Naive B cell (primary cell): ENCODE data around the gene ST6GAL1. TPM values are rescaled to one million over a fixed set of nuclear protein-coding genes. Genes with fewer than 3 reads are reported as not detected.
"Not testable (repeated sequence)": the region's sequence is repeated elsewhere in the genome, so short reads cannot be mapped to it uniquely, and the experiment has no call there.

Source experiments
- ATAC-seq, 2 donors: fragments of 150-1000 bp; cut with Tn5 transposase; 2 replicates each; pipeline ENCODE4 v1.10.0; 2021; ENCODE audit warnings: low read depth in 2 of 2, mild to moderate bottlenecking in 2 of 2, moderate library complexity in 2 of 2
- DNase-seq: peaks from one replicate; pipeline ENCODE4 v3.0.0; 2022
- H3K27ac Mint-ChIP-seq, 6 donors: one replicate each; pipeline ENCODE4 v1.8.0; 2020 to 2022; ENCODE audit warnings: mild to moderate bottlenecking in 6 of 6, mixed read lengths in 6 of 6, moderate library complexity in 5 of 6, inconsistent platforms in 2 of 6
- H3K27me3 Mint-ChIP-seq, 3 donors: one replicate each; pipeline ENCODE4 v1.8.0; 2021 to 2022; ENCODE audit warnings: mixed read lengths in 3 of 3, mild to moderate bottlenecking in 1 of 3
- H3K36me3 Mint-ChIP-seq, 2 donors: one replicate each; pipeline ENCODE4 v1.8.0; 2020 to 2022; ENCODE audit warnings: mixed read lengths in 2 of 2, inconsistent platforms in 1 of 2, mild to moderate bottlenecking in 1 of 2
- H3K4me1 Mint-ChIP-seq, 3 donors: one replicate each; pipeline ENCODE4 v1.8.0; 2020 to 2022; ENCODE audit warnings: mixed read lengths in 3 of 3, inconsistent platforms in 1 of 3, mild to moderate bottlenecking in 1 of 3, moderate library complexity in 1 of 3
- H3K4me3 Mint-ChIP-seq, 8 donors: one replicate each; pipeline ENCODE4 v1.8.0; 2020 to 2022; ENCODE audit warnings: mild to moderate bottlenecking in 8 of 8, mixed read lengths in 8 of 8, moderate library complexity in 8 of 8, inconsistent platforms in 2 of 8
- H3K9me3 Mint-ChIP-seq, 7 donors: one replicate each; pipeline ENCODE4 v1.8.0; 2020 to 2022; ENCODE audit warnings: mixed read lengths in 7 of 7, mild to moderate bottlenecking in 5 of 7, inconsistent platforms in 2 of 7, moderate library complexity in 1 of 7
- polyA plus RNA-seq, 6 donors: library from polyadenylated mRNA; unstranded; fragments of 300-500 nt; fragmentation: Illumina TruSeq; gene quantifications; one replicate each; pipeline ENCODE4 v1.2.3, GENCODE V29; 2021; ENCODE audit warnings: low read depth in 6 of 6

Gene ST6GAL1
- polyA plus RNA-seq, 6 donors from 2014 or later: 210 to 330 (median 253) TPM

GRCh38 chr3:186953992-186954699 is 23.8 kb downstream of the ST6GAL1 start:
- peaks cover 42 to 50% of the 10 kb centered on the region in 2 donors for H3K36me3 Mint-ChIP-seq
- H3K27ac Mint-ChIP-seq: peak overlapping the region; percentile 44 to 91 (median 82)
- ATAC-seq: peak in 1 of 2 donors; percentile 40

DNA sequence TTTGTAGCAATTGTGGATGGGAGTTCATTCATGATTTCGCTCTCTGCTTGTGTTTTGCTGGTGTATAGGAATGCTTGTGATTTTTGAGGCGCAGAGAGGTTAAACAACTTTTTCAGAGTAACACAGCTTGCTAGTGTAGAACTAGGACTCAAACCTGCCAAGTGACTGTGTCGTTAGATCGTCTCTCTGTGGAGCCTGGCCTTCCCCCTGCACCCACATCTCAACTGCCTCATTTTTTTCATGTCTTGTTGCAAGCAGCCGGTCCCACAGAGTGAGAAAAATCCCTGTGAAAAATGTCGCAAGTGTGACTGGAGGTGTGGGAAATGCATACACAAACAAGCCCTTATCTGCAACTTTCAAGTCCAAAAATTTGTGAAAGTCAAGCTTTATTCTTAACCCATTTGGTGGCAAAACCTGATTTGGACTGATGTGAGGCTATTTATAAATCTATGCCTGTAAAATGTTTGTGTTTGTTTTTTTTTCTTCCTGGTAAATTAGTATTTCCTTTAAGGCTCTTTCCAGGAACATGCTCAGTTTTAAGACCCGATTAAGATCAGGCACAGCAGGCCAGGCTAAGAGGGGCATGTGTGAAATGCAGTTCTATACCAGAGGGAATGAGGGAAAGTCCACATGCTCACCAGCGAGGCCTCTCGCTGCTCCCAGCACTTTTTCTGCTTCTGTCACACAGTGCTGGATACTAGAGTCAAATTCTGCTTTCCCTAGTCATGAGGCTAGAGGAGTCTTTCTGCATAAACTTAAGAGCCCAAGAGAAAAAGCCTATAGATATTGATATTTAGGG is 25.8 kb downstream of the ST6GAL1 start:
- Mint-ChIP-seq H3K4me1 (peaks cover 82 to 95% (median 87%) of the 10 kb centered on the region in 3 donors), H3K9me3 (peaks cover 0 to 4% (median 0%) of the 10 kb centered on the region in 7 donors), H3K4me3 (peak overlapping the region in 1 of 8 donors; percentile 33), H3K27me3 (no peaks in the 10 kb centered on the region), H3K27ac (peak overlapping the region; percentile 24 to 94 (median 84)), H3K36me3 (peaks cover 36 to 41% of the 10 kb centered on the region in 2 donors)
- ATAC-seq: no peak
- no peak for DNase-seq

More at GRCh38 chr3:186953992-186954699, 23.8 kb downstream of the ST6GAL1 start:
- DNase-seq, H3K27me3 Mint-ChIP-seq, H3K9me3 Mint-ChIP-seq: not testable (repeated sequence)
- Mint-ChIP-seq H3K4me3 (peak overlapping the region in 3 of 8 donors; percentile 30 to 57 (median 37)), H3K4me1 (peaks cover 84 to 96% (median 85%) of the 10 kb centered on the region in 3 donors)

DNA sequence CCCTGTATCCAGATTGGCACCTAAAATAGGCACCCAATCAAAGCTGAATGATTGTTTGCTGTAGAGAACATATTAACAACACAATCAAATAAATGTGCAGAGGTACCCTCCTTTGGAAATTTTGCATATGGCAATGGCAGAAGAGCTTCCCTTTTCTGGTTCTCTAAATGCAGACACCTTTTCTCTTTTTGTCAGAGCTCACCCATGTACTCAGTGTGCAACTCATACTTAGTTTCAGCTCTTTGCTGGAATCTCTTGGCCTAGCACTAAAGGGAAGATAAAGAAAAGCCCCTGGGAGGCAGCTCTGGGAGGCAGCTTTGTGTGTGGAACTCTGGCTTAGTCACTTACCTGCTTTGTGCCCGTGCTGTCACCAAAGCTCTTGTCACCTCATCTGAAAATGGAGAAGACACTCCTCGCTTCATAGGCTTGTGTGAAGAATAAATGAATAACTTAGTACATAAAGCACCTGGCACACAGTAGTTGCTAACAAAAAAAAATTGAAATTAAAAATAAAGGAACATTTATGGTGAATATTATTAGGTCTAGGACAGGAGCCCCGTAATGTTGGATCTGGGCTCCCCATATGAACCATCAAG is 28.8 kb downstream of the ST6GAL1 start:
- Mint-ChIP-seq H3K27ac (peak overlapping the region; percentile 70 to 93 (median 84)), H3K4me1 (peaks cover 71 to 86% (median 71%) of the 10 kb centered on the region in 3 donors), H3K27me3 (no peaks in the 10 kb centered on the region), H3K4me3 (peak overlapping the region in 7 of 8 donors; percentile 22 to 85 (median 62)), H3K9me3 (peaks cover 0 to under 1% (median 0%) of the 10 kb centered on the region in 7 donors), H3K36me3 (peaks cover 21 to 26% of the 10 kb centered on the region in 2 donors)
- ATAC-seq: peak; percentile 84 to 85
- peak; percentile 28 for DNase-seq

GRCh38 chr3:186960347-186960746 is 30.0 kb downstream of the ST6GAL1 start:
- DNase-seq: no peak
- H3K36me3 Mint-ChIP-seq: peaks cover 19 to 22% of the 10 kb centered on the region in 2 donors
- no peaks in the 10 kb centered on the region for H3K27me3 Mint-ChIP-seq
- H3K4me1 Mint-ChIP-seq: peaks cover 60 to 75% (median 64%) of the 10 kb centered on the region in 3 donors
- H3K4me3 Mint-ChIP-seq: peak overlapping the region in 7 of 8 donors; percentile 21 to 75 (median 35)
- peak; percentile 26 to 29 for ATAC-seq
- H3K9me3 Mint-ChIP-seq: no peaks in the 10 kb centered on the region
- peak overlapping the region; percentile 30 to 92 (median 80) for H3K27ac Mint-ChIP-seq

DNA sequence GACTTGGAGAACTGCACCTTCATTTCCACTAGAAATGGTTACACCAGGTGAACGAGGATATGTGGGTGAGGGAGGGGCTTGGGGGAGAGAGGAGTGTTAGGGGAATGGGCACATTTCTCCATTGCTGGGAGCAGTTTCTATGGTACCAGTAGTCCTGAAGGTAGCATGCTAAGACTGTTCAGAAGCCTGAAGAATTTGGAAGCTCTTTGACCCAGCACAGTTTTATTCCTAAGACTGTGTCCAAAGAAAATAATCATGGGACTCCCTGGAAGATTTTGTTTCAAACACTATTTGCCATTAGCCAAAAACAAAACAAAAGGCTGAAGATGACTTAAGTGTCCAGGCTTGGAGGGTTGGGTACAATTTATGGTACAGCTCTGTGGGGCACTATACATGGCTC is 32.1 kb downstream of the ST6GAL1 start:
- H3K27me3 Mint-ChIP-seq: no peaks in the 10 kb centered on the region
- peaks cover 53 to 73% (median 54%) of the 10 kb centered on the region in 3 donors for H3K4me1 Mint-ChIP-seq
- H3K36me3 Mint-ChIP-seq: peaks cover 15 to 19% of the 10 kb centered on the region in 2 donors
- DNase-seq (no peak), ATAC-seq (no peak)
- H3K27ac Mint-ChIP-seq: peak overlapping the region in 4 of 6 donors; percentile 60 to 95 (median 91)
- H3K9me3 Mint-ChIP-seq: no peaks in the 10 kb centered on the region
- H3K4me3 Mint-ChIP-seq: peak overlapping the region in 1 of 8 donors; percentile 45

GRCh38 chr3:186963636-186964035 is 33.3 kb downstream of the ST6GAL1 start:
- peaks cover 22 to 25% of the 10 kb centered on the region in 2 donors for H3K36me3 Mint-ChIP-seq
- H3K4me1 Mint-ChIP-seq: peaks cover 52 to 73% (median 54%) of the 10 kb centered on the region in 3 donors
- no peaks in the 10 kb centered on the region for H3K9me3 Mint-ChIP-seq
- no peak overlapping the region for H3K4me3 Mint-ChIP-seq
- peak overlapping the region in 5 of 6 donors; percentile 66 to 82 (median 74) for H3K27ac Mint-ChIP-seq
- ATAC-seq (no peak), DNase-seq (no peak)
- H3K27me3 Mint-ChIP-seq: no peaks in the 10 kb centered on the region

DNA sequence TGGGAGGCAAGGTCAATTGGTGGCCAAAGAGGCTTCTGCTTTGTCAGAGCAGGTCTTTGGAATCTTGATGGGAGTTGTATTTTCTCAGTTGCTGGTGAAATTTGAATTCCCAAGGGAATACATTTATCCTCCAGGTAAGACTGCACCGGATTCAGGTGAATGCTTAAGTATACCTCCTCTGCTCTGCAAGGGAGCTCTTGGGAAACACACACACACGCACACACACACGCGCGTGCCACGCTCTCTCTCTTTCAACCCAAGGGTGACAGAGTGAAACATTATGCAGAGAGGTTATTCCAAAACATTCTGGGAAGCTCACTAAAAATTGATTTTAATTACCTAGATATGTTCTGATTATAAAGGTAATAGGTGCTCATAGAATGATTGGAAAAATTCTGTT is 33.7 kb downstream of the ST6GAL1 start:
- Mint-ChIP-seq H3K4me3 (no peak overlapping the region), H3K9me3 (no peaks in the 10 kb centered on the region), H3K27me3 (no peaks in the 10 kb centered on the region), H3K36me3 (peaks cover 20 to 26% of the 10 kb centered on the region in 2 donors), H3K27ac (peak overlapping the region in 5 of 6 donors; percentile 47 to 82 (median 74)), H3K4me1 (peaks cover 48 to 74% (median 52%) of the 10 kb centered on the region in 3 donors)
- no peak for ATAC-seq
- no peak for DNase-seq

DNA sequence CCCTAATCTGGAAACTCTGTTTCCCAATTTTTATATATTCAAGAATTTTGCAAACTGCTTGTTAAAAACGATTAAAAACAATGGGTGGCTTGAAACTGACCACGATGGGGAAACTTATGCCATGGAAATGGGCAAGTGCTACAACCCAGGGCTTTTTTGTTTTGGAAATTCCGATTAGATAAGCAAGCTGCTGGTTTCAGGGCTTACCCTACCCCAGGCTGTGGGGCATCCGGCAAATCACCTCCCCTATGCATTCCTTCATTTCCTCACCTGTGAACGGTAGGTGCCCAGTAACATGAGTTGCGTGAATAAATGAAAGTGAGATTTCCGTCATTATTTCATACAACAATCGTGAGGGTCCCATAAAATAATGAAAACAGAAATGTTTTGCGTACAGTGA is 34.3 kb downstream of the ST6GAL1 start:
- DNase-seq (no peak), ATAC-seq (no peak)
- Mint-ChIP-seq H3K9me3 (no peaks in the 10 kb centered on the region), H3K4me3 (no peak overlapping the region), H3K27me3 (no peaks in the 10 kb centered on the region), H3K27ac (peak overlapping the region in 2 of 6 donors; percentile 47 to 72), H3K4me1 (peaks cover 46 to 74% (median 51%) of the 10 kb centered on the region in 3 donors), H3K36me3 (peaks cover 22 to 26% of the 10 kb centered on the region in 2 donors)

DNA sequence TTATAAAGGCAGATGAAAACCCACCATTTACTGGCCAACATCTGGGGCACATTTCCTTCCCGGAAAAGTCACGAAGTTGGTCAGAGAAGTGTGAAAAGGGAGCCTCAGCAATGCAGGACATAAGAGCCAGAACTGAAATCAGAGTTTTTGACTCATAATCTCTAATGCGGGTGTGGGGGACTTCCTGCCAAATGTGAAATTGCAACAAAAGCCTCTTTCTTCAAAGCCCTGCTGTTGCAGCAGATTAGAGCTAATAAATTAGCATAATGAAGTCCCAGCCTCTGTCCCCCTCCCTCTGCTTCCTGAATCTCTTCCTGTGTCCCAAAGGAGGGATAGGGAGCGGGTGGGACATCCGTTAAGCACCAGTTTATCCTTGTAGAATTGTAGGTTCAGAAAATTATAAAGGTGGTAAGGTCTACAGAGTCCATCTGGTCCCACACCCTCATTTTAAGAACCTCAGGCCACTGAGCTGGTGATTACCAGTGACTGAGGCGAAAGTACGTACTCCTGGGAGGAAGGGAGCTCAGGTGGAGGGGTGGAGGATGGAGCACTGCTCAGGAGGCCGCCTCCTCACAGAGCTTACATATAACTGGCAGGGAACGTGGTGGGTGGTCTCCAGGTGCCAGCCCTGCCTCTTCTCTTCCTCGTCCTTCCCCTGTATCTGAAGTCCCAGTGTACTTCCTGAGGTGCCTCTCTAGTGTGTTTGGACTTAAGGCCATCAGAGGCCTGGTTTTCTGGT is 35.0 kb downstream of the ST6GAL1 start:
- DNase-seq: no peak
- Mint-ChIP-seq H3K4me3 (peak overlapping the region in 1 of 8 donors; percentile 6), H3K36me3 (peaks cover 24 to 26% of the 10 kb centered on the region in 2 donors), H3K4me1 (peaks cover 41 to 73% (median 49%) of the 10 kb centered on the region in 3 donors), H3K9me3 (no peaks in the 10 kb centered on the region), H3K27me3 (no peaks in the 10 kb centered on the region), H3K27ac (peak overlapping the region in 5 of 6 donors; percentile 41 to 89 (median 72))
- no peak for ATAC-seq

GRCh38 chr3:186966406-186966805 is 36.1 kb downstream of the ST6GAL1 start:
- peaks cover 36 to 71% (median 49%) of the 10 kb centered on the region in 3 donors for H3K4me1 Mint-ChIP-seq
- no peak overlapping the region for H3K4me3 Mint-ChIP-seq

GRCh38 chr3:186967236-186967635 is 36.9 kb downstream of the ST6GAL1 start:
- H3K9me3 Mint-ChIP-seq, ATAC-seq, DNase-seq, H3K27me3 Mint-ChIP-seq: not testable (repeated sequence)
- Mint-ChIP-seq H3K4me3 (peak overlapping the region in 3 of 8 donors; percentile 41 to 75 (median 57)), H3K27ac (peak overlapping the region; percentile 89 to 97 (median 92)), H3K36me3 (peaks cover 18 to 20% of the 10 kb centered on the region in 2 donors), H3K4me1 (peaks cover 32 to 72% (median 47%) of the 10 kb centered on the region in 3 donors)

More at GRCh38 chr3:186966406-186966805, 36.1 kb downstream of the ST6GAL1 start:
- Mint-ChIP-seq H3K36me3 (peaks cover 24 to 26% of the 10 kb centered on the region in 2 donors), H3K27me3 (no peaks in the 10 kb centered on the region), H3K27ac (peak overlapping the region in 5 of 6 donors; percentile 52 to 93 (median 81)), H3K9me3 (no peaks in the 10 kb centered on the region)
- ATAC-seq: no peak
- DNase-seq: no peak

- peaks cover 32 to 72% (median 44%) of the 10 kb centered on the region in 3 donors for H3K4me1 Mint-ChIP-seq
Measured at GRCh38 chr3:186967686-186968085, 37.4 kb downstream of the ST6GAL1 start.

More at GRCh38 chr3:186967686-186968085, 37.4 kb downstream of the ST6GAL1 start:
- no peaks in the 10 kb centered on the region for H3K9me3 Mint-ChIP-seq
- H3K36me3 Mint-ChIP-seq: peaks cover 21% of the 10 kb centered on the region in 2 donors
- peak in 1 of 2 donors; percentile 28 for ATAC-seq
- no peak for DNase-seq
- peak overlapping the region in 3 of 8 donors; percentile 41 to 75 (median 57) for H3K4me3 Mint-ChIP-seq
- H3K27me3 Mint-ChIP-seq: no peaks in the 10 kb centered on the region
- peak overlapping the region; percentile 89 to 97 (median 92) for H3K27ac Mint-ChIP-seq
